H9 (cell line): Measurements from ENCODE around the gene PRKAG2. TPM values are rescaled to one million over a fixed set of nuclear protein-coding genes. Genes with fewer than 3 reads are reported as not detected.

Source experiments
- DNase-seq: peaks from one replicate; pipeline ENCODE4 v3.0.0-alpha.2; 2017
- H2AFZ ChIP-seq: one replicate; pipeline ENCODE4 v1.6.1; 2013; ENCODE audit warnings: mild to moderate bottlenecking, low read length, control low read depth, moderate library complexity
- H2AK5ac ChIP-seq: 2 replicates; pipeline ENCODE4 v1.6.1; 2013; ENCODE audit warnings: low read length, control low read depth, mixed read lengths; ENCODE audit not compliant: insufficient read length
- H2BK120ac ChIP-seq: one replicate; pipeline ENCODE4 v1.6.1; 2013; ENCODE audit warnings: low read depth, mild to moderate bottlenecking, low read length, control low read depth, inconsistent platforms; ENCODE audit not compliant: poor library complexity, severe bottlenecking
- H2BK12ac ChIP-seq: 2 replicates; pipeline ENCODE4 v1.6.1; 2013; ENCODE audit warnings: low read length, control low read depth, mixed read lengths, low read depth; ENCODE audit not compliant: insufficient read length
- H2BK15ac ChIP-seq: 2 replicates; pipeline ENCODE4 v1.6.1; 2013; ENCODE audit warnings: low read depth, low read length, control low read depth
- H2BK20ac ChIP-seq: one replicate; pipeline ENCODE4 v1.6.1; 2013; ENCODE audit warnings: low read depth, mild to moderate bottlenecking, low read length, control low read depth, inconsistent platforms; ENCODE audit not compliant: poor library complexity, severe bottlenecking
- H2BK5ac ChIP-seq: 2 replicates; pipeline ENCODE4 v1.6.1; 2013; ENCODE audit warnings: low read length, control low read depth, mixed read lengths; ENCODE audit not compliant: insufficient read length
- H3K14ac ChIP-seq: 2 replicates; pipeline ENCODE4 v1.6.1; 2013; ENCODE audit warnings: low read length, control low read depth; ENCODE audit not compliant: insufficient read depth
- H3K18ac ChIP-seq: 2 replicates; pipeline ENCODE4 v1.6.1; 2013; ENCODE audit warnings: low read depth, mild to moderate bottlenecking, mixed read lengths, low read length, control low read depth; ENCODE audit not compliant: insufficient read length
- H3K23ac ChIP-seq: 2 replicates; pipeline ENCODE4 v1.6.1; 2013; ENCODE audit warnings: low read length, control low read depth, mixed read lengths, low read depth; ENCODE audit not compliant: insufficient read length
- H3K23me2 ChIP-seq: 2 replicates; pipeline ENCODE4 v1.6.1; 2013; ENCODE audit warnings: low read depth, mild to moderate bottlenecking, mixed read lengths, low read length, control low read depth; ENCODE audit not compliant: insufficient read length, poor library complexity, severe bottlenecking
- H3K27ac ChIP-seq: 2 replicates; pipeline ENCODE4 v1.5.1; 2013; ENCODE audit warnings: low read length, control low read depth, mixed read lengths, low read depth; ENCODE audit not compliant: insufficient read length
- H3K27me3 ChIP-seq: 2 replicates; pipeline ENCODE4 v1.6.1; 2013; ENCODE audit warnings: low read length, control low read depth, inconsistent platforms; ENCODE audit not compliant: insufficient read depth
- H3K4ac ChIP-seq: 2 replicates; pipeline ENCODE4 v1.6.1; 2013; ENCODE audit warnings: low read depth, mild to moderate bottlenecking, control low read depth, inconsistent platforms, low read length, moderate library complexity
- H3K4me1 ChIP-seq: 2 replicates; pipeline ENCODE4 v1.6.1; 2013; ENCODE audit warnings: low read length, control low read depth, inconsistent platforms; ENCODE audit not compliant: insufficient read depth
- H3K4me2 ChIP-seq: 2 replicates; pipeline ENCODE4 v1.6.1; 2013; ENCODE audit warnings: low read length, control low read depth, mixed read lengths; ENCODE audit not compliant: insufficient read length, insufficient read depth
- H3K56ac ChIP-seq: 2 replicates; pipeline ENCODE4 v1.6.1; 2013; ENCODE audit warnings: low read depth, mild to moderate bottlenecking, mixed read lengths, low read length, control low read depth; ENCODE audit not compliant: insufficient read length
- H3K79me1 ChIP-seq: 2 replicates; pipeline ENCODE4 v1.6.1; 2013; ENCODE audit warnings: low read depth, mild to moderate bottlenecking, moderate library complexity, low read length, control low read depth, inconsistent platforms; ENCODE audit not compliant: insufficient read depth, poor library complexity, severe bottlenecking
- H3K79me2 ChIP-seq: 2 replicates; pipeline ENCODE4 v1.6.1; 2013; ENCODE audit warnings: low read length, control low read depth, inconsistent platforms; ENCODE audit not compliant: insufficient read depth
- H3K9ac ChIP-seq: 2 replicates; pipeline ENCODE4 v1.6.1; 2013; ENCODE audit warnings: low read length, control low read depth, mixed read lengths; ENCODE audit not compliant: insufficient read length; ENCODE audit errors: extremely low read depth
- H3K9me3 ChIP-seq: one replicate; pipeline ENCODE4 v1.6.1; 2013; ENCODE audit warnings: low read depth, low read length, inconsistent platforms; ENCODE audit not compliant: control insufficient read depth
- H3T11ph ChIP-seq: one replicate; pipeline ENCODE4 v1.6.1; 2013; ENCODE audit warnings: mild to moderate bottlenecking, low read length, control low read depth, inconsistent platforms
- H4K20me1 ChIP-seq: one replicate; pipeline ENCODE4 v1.6.1; 2013; ENCODE audit not compliant: control insufficient read depth, insufficient read length, insufficient read depth
- H4K5ac ChIP-seq: 2 replicates; pipeline ENCODE4 v1.6.1; 2013; ENCODE audit warnings: low read depth, mild to moderate bottlenecking, mixed read lengths, low read length, control low read depth; ENCODE audit not compliant: insufficient read length
- H4K8ac ChIP-seq: replicated peaks from 2 replicates; pipeline ENCODE4 v1.6.1; 2013; ENCODE audit warnings: low read length, control low read depth, mixed read lengths, low read depth; ENCODE audit not compliant: insufficient read length
- H4K91ac ChIP-seq: 2 replicates; pipeline ENCODE4 v1.6.1; 2013; ENCODE audit warnings: low read depth, mild to moderate bottlenecking, moderate library complexity, mixed read lengths, low read length, control low read depth; ENCODE audit not compliant: insufficient read length
- H3K27ac Mint-ChIP-seq, 3 experiments: 2 replicates in 2 of 3; 3 replicates in 1 of 3; pipeline ENCODE4 v1.8.0; 2020 to 2021; ENCODE audit warnings: mixed read lengths in 3 of 3, mild to moderate bottlenecking in 1 of 3, moderate library complexity in 1 of 3
- H3K27me3 Mint-ChIP-seq: 2 replicates; pipeline ENCODE4 v1.8.0; 2021; ENCODE audit warnings: low read depth, mild to moderate bottlenecking, moderate library complexity, mixed read lengths
- H3K36me3 Mint-ChIP-seq, 3 experiments: 2 replicates in 2 of 3; 3 replicates in 1 of 3; pipeline ENCODE4 v1.8.0; 2020 to 2021; ENCODE audit warnings: low read depth in 3 of 3, mixed read lengths in 3 of 3; ENCODE audit not compliant: insufficient read depth in 1 of 3
- H3K4me1 Mint-ChIP-seq, 2 experiments: 2 replicates each; pipeline ENCODE4 v1.8.0; 2020; ENCODE audit warnings: mixed read lengths in 2 of 2
- H3K4me3 Mint-ChIP-seq, 2 experiments: 2 replicates in 1 of 2; 3 replicates in 1 of 2; pipeline ENCODE4 v1.8.0; 2020 to 2021; ENCODE audit warnings: mild to moderate bottlenecking in 2 of 2, mixed read lengths in 2 of 2, moderate library complexity in 1 of 2
- H3K9me3 Mint-ChIP-seq, 2 experiments: 2 replicates in 1 of 2; 3 replicates in 1 of 2; pipeline ENCODE4 v1.8.0; 2020; ENCODE audit warnings: mild to moderate bottlenecking in 2 of 2, mixed read lengths in 2 of 2, moderate library complexity in 1 of 2
- WGBS: extraction: QIAGEN DNeasy Blood & Tissue Kit; methylation state at CpG from one replicate; pipeline ENCODE4 v1.1.7; 2013; ENCODE audit warnings: missing lambda C conversion rate, low lambda C conversion rate, mixed read lengths; ENCODE audit not compliant: insufficient read length; ENCODE audit errors: extremely low coverage; 5-methylcytosine and 5-hydroxymethylcytosine counted together
- total RNA-seq: library from RNA; stranded (reverse); gene quantifications from 2 replicates; pipeline ENCODE4 v1.2.1, GENCODE V29; 2021
- TF ChIP-seq, protein P1 (sequence below): fragments of 200-600 bp; sonication (generic); conservative IDR thresholded peaks from 3 replicates; pipeline ENCODE4 v1.8.0; 2021; ENCODE audit warnings: antibody characterized with exemption, mild to moderate bottlenecking

PRKAG2 gene
- total RNA-seq, 1 experiment from 2014 or later: 11.8 TPM

DNA sequence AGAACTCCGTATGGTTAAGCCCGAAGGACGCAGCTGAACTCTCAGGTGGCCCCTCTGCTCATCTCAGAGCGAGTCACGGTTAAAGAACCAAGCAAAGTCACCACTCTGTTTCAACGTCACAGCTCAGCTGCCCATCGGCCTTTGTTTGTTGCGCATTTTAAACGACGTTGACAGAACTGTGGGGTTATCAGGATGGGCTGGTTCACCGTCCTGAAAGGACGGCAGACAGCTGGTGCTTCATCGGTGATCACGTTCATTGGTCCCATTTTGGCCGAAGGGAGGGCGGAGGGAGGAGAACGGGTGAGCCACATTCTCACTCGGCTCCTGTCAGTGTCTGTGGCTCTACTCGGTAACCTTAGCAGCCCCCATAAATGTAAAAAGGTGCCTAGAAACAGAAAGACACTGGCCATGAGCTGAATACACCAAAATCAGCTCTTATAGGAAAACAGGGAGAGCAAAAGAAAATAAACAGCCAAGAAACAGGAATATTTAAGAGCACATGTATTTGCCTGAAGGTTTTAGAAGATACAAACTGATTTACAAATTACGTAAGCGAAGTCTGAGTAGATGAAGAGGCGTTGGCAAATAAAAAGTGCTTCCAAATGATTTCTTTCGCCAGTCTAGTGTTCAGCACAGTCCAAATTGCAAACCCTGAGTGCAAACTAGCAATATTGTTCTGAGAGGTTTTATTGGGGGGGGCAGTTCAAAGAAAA is 8.4 kb downstream of the PRKAG2 start:
- H3K4me3 Mint-ChIP-seq: no peak overlapping the region
- no peak overlapping the region for H3K27ac ChIP-seq
- no peaks in the 10 kb centered on the region for H3K9me3 Mint-ChIP-seq

More for the DNA sequence above, 8.4 kb downstream of the PRKAG2 start:
- Histone ChIP-seq H3K4me1 (peaks cover 2% of the 10 kb centered on the region; the same call in 1 of the 2 replicates), H2AK5ac (no peak overlapping the region), H4K5ac (no peak overlapping the region), H4K91ac (no peak overlapping the region), H2BK120ac (no peak overlapping the region), H3K79me2 (no peaks in the 10 kb centered on the region), H3K9ac (no peak overlapping the region), H3K9me3 (no peaks in the 10 kb centered on the region), H2BK5ac (no peak overlapping the region), H3T11ph (no peak overlapping the region), H4K20me1 (no peaks in the 10 kb centered on the region), H3K27me3 (no peaks in the 10 kb centered on the region), H4K8ac (no peak overlapping the region), H2AFZ (no peak overlapping the region), H3K79me1 (no peaks in the 10 kb centered on the region), H2BK20ac (no peak overlapping the region), H3K56ac (no peak overlapping the region), H2BK15ac (no peak overlapping the region), H2BK12ac (no peak overlapping the region), H3K18ac (no peak overlapping the region), H3K23me2 (no peaks in the 10 kb centered on the region), H3K23ac (no peak overlapping the region), H3K4ac (no peak overlapping the region), H3K4me2 (peak overlapping the region; percentile 4), H3K14ac (no peak overlapping the region; the same call in 1 of the 2 replicates)
- Mint-ChIP-seq H3K36me3 (no peaks in the 10 kb centered on the region), H3K27ac (peak overlapping the region in 1 of 3 experiments; percentile 23; a peak in 1 of 7 replicates), H3K4me1 (peaks cover 18 to 24% of the 10 kb centered on the region in 2 experiments), H3K27me3 (peaks cover 27% of the 10 kb centered on the region)
- TF ChIP-seq, protein P1, sequence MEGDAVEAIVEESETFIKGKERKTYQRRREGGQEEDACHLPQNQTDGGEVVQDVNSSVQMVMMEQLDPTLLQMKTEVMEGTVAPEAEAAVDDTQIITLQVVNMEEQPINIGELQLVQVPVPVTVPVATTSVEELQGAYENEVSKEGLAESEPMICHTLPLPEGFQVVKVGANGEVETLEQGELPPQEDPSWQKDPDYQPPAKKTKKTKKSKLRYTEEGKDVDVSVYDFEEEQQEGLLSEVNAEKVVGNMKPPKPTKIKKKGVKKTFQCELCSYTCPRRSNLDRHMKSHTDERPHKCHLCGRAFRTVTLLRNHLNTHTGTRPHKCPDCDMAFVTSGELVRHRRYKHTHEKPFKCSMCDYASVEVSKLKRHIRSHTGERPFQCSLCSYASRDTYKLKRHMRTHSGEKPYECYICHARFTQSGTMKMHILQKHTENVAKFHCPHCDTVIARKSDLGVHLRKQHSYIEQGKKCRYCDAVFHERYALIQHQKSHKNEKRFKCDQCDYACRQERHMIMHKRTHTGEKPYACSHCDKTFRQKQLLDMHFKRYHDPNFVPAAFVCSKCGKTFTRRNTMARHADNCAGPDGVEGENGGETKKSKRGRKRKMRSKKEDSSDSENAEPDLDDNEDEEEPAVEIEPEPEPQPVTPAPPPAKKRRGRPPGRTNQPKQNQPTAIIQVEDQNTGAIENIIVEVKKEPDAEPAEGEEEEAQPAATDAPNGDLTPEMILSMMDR: no peak
- DNase-seq: no peak
- no CpG with 5 or more reads among the region's 23 CpGs for WGBS
